Gastroesophageal sphincter (tissue), 3 donors: Measurements from ENCODE around the gene BDKRB2.

Experiments
- EP300 ChIP-seq: sonication (generic); formaldehyde crosslinking; IDR thresholded peaks from one replicate; pipeline ENCODE4 v1.6.1; 2017; ENCODE audit warnings: antibody characterized with exemption, mild to moderate bottlenecking
- POLR2A ChIP-seq, 2 donors: fragments of 450-650 bp; IDR thresholded peaks; one replicate each; pipeline ENCODE4 v1.6.1; 2017; ENCODE audit warnings: antibody characterized with exemption in 2 of 2, mild to moderate bottlenecking in 2 of 2, moderate library complexity in 1 of 2
- POLR2AphosphoS5 ChIP-seq: sonication (generic); formaldehyde crosslinking; IDR thresholded peaks from one replicate; pipeline ENCODE4 v1.6.1; 2017; ENCODE audit warnings: antibody characterized with exemption
- TF ChIP-seq, protein P1 (sequence below), 4 experiments: fragments of 200-600 bp in 2 of 4; fragments of 450-650 bp in 2 of 4; sonication (generic) in 1 of 4; IDR thresholded peaks; one replicate each; pipeline ENCODE4 v1.5.1; 2017 to 2019; ENCODE audit warnings: antibody characterized with exemption in 4 of 4, mild to moderate bottlenecking in 2 of 4, moderate library complexity in 2 of 4

DNA sequence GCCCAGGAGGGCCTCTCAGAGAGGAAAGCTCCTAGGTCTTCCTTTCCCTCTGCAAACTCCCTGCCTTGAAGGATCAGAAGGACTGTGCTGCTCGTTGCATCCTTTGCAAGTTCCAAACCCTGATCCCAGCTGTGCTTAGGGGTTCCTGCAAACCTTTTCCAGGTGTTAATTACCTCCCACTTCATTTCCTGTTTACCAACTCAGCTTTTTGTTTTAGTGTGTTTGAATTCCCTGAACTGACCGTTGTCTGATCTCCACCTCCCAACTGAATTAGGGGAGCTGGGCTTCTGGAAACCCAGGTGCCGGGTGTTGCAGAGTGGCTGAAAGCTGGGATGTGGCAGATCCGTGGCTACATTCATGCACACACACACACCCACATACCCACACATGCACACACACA lies 30.8 kb downstream of the BDKRB2 start:
- TF ChIP-seq, protein P1, sequence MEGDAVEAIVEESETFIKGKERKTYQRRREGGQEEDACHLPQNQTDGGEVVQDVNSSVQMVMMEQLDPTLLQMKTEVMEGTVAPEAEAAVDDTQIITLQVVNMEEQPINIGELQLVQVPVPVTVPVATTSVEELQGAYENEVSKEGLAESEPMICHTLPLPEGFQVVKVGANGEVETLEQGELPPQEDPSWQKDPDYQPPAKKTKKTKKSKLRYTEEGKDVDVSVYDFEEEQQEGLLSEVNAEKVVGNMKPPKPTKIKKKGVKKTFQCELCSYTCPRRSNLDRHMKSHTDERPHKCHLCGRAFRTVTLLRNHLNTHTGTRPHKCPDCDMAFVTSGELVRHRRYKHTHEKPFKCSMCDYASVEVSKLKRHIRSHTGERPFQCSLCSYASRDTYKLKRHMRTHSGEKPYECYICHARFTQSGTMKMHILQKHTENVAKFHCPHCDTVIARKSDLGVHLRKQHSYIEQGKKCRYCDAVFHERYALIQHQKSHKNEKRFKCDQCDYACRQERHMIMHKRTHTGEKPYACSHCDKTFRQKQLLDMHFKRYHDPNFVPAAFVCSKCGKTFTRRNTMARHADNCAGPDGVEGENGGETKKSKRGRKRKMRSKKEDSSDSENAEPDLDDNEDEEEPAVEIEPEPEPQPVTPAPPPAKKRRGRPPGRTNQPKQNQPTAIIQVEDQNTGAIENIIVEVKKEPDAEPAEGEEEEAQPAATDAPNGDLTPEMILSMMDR (IDR thresholded peaks at IDR 0.05) = no peak
- TF ChIP-seq POLR2AphosphoS5 = no peak
- no peak for TF ChIP-seq EP300
- no peak for TF ChIP-seq POLR2A (IDR thresholded peaks at IDR 0.05)
